ENCODE measurements around the gene ALB.

GRCh38 chr4:73460913-73461522 lies 56.9 kb downstream of the ALB start:
- TF ChIP-seq ZNF384 (IDR thresholded peaks at IDR 0.05): no peak
- TF ChIP-seq ELF4 (IDR thresholded peaks at IDR 0.05): no peak
- TF ChIP-seq PKNOX1 (IDR thresholded peaks at IDR 0.05): no peak
- TF ChIP-seq TARDBP (IDR thresholded peaks at IDR 0.05): no peak
- TF ChIP-seq FOXM1 (IDR thresholded peaks at IDR 0.05; ENCODE audit: borderline replicate concordance): no peak
